Loucy (cell line): ENCODE data around the gene UBTD2.

ENCODE experiments used
- H2AFZ ChIP-seq: fragments of 200-600 bp; sonication (generic); 2 replicates; pipeline ENCODE4 v1.6.0; 2016; ENCODE audit warnings: antibody characterized with exemption, mild to moderate bottlenecking, low read length, moderate library complexity
- H3F3A ChIP-seq: fragments of 200-600 bp; 2 replicates; pipeline ENCODE4 v1.6.0; 2016; ENCODE audit warnings: antibody characterized with exemption, low read depth, mild to moderate bottlenecking
- H3K27me3 ChIP-seq: fragments of 200-600 bp; sonication (generic); 2 replicates; pipeline ENCODE4 v1.6.1; 2014; ENCODE audit warnings: low read length, mild to moderate bottlenecking; ENCODE audit not compliant: insufficient read depth, poor library complexity, severe bottlenecking
- H3K36me3 ChIP-seq: fragments of 200-600 bp; sonication (generic); 2 replicates; pipeline ENCODE4 v1.6.1; 2016; ENCODE audit warnings: low read length; ENCODE audit not compliant: insufficient read depth
- H3K4me1 ChIP-seq: fragments of 200-600 bp; sonication (generic); 2 replicates; pipeline ENCODE4 v1.5.1; 2014; ENCODE audit warnings: low read length, mild to moderate bottlenecking; ENCODE audit not compliant: insufficient read depth, poor library complexity, severe bottlenecking
- H3K4me2 ChIP-seq: fragments of 200-600 bp; sonication (generic); 2 replicates; pipeline ENCODE4 v1.6.0; 2014; ENCODE audit warnings: antibody characterized with exemption, low read length, low read depth, mild to moderate bottlenecking; ENCODE audit not compliant: poor library complexity, severe bottlenecking
- H3K4me3 ChIP-seq: fragments of 200-600 bp; sonication (generic); 2 replicates; pipeline ENCODE4 v1.5.1; 2014; ENCODE audit warnings: low read length, mild to moderate bottlenecking, mixed read lengths; ENCODE audit not compliant: poor library complexity, severe bottlenecking
- H3K79me2 ChIP-seq: fragments of 200-600 bp; sonication (generic); 2 replicates; pipeline ENCODE4 v1.6.1; 2014; ENCODE audit warnings: low read length; ENCODE audit not compliant: insufficient read depth
- H3K9ac ChIP-seq: fragments of 200-600 bp; sonication (generic); 2 replicates; pipeline ENCODE4 v1.6.0; 2014; ENCODE audit warnings: mild to moderate bottlenecking, low read depth, low read length, moderate library complexity; ENCODE audit not compliant: poor library complexity, severe bottlenecking
- H3K9me2 ChIP-seq: fragments of 200-600 bp; sonication (generic); replicated peaks from 2 replicates; pipeline ENCODE4 v1.6.1; 2016; ENCODE audit warnings: low read depth, low read length, mixed read lengths
- H3K9me3 ChIP-seq: fragments of 200-600 bp; sonication (generic); 2 replicates; pipeline ENCODE4 v1.6.1; 2014; ENCODE audit warnings: mild to moderate bottlenecking, antibody characterized with exemption, low read length, low read depth; ENCODE audit not compliant: insufficient read depth
- H4K20me1 ChIP-seq: fragments of 200-600 bp; sonication (generic); 2 replicates; pipeline ENCODE4 v1.6.0; 2014; ENCODE audit warnings: antibody characterized with exemption, low read length, mild to moderate bottlenecking; ENCODE audit not compliant: insufficient read depth, poor library complexity, severe bottlenecking
- EZH2phosphoT487 ChIP-seq: fragments of 200-600 bp; IDR thresholded peaks from 2 replicates; pipeline ENCODE4 v1.6.1; 2018; ENCODE audit warnings: antibody characterized with exemption, mild to moderate bottlenecking, moderate library complexity, borderline replicate concordance
- TF ChIP-seq, protein P1 (sequence below): fragments of 200-600 bp; sonication (generic); conservative IDR thresholded peaks from 2 replicates; pipeline ENCODE4 v1.5.1; 2014; ENCODE audit warnings: mild to moderate bottlenecking, antibody characterized with exemption, low read length

The UBTD2 gene

DNA sequence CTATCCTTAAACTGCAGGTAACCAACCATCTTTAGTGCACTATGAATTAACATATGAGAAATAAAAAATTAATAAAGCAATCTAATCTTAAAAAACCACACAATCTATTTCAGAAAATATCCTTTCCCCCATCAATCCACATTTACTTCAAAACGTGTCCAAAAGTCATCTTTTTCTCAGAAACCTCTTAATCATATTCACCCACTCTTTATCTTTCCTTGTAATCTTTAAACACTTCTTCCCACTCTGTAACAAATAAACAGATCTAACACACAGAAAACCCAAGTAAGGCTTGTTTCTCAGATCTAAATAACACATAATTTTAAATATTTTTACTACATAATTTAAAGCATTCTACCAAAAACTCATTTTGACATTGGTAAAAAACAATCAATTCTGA is 45.2 kb downstream of the UBTD2 start:
- H3K36me3 ChIP-seq: peaks cover 6% of the 10 kb centered on the region; the same call in 1 of the 2 replicates
- H3K4me1 ChIP-seq: peaks cover 13% of the 10 kb centered on the region
- no peaks in the 10 kb centered on the region for H3F3A ChIP-seq
- H3K9me2 ChIP-seq: no peaks in the 10 kb centered on the region
- no peaks in the 10 kb centered on the region for H3K9me3 ChIP-seq
- no peak overlapping the region for H3K9ac ChIP-seq
- H3K79me2 ChIP-seq: peaks cover 16% of the 10 kb centered on the region; the same call in 1 of the 2 replicates
- peaks cover 3% of the 10 kb centered on the region for H4K20me1 ChIP-seq
- H2AFZ ChIP-seq: no peak overlapping the region
- H3K4me3 ChIP-seq: no peak overlapping the region
- no peak overlapping the region for H3K4me2 ChIP-seq
- TF ChIP-seq, protein P1, sequence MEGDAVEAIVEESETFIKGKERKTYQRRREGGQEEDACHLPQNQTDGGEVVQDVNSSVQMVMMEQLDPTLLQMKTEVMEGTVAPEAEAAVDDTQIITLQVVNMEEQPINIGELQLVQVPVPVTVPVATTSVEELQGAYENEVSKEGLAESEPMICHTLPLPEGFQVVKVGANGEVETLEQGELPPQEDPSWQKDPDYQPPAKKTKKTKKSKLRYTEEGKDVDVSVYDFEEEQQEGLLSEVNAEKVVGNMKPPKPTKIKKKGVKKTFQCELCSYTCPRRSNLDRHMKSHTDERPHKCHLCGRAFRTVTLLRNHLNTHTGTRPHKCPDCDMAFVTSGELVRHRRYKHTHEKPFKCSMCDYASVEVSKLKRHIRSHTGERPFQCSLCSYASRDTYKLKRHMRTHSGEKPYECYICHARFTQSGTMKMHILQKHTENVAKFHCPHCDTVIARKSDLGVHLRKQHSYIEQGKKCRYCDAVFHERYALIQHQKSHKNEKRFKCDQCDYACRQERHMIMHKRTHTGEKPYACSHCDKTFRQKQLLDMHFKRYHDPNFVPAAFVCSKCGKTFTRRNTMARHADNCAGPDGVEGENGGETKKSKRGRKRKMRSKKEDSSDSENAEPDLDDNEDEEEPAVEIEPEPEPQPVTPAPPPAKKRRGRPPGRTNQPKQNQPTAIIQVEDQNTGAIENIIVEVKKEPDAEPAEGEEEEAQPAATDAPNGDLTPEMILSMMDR: no peak
- H3K27me3 ChIP-seq: no peaks in the 10 kb centered on the region

DNA sequence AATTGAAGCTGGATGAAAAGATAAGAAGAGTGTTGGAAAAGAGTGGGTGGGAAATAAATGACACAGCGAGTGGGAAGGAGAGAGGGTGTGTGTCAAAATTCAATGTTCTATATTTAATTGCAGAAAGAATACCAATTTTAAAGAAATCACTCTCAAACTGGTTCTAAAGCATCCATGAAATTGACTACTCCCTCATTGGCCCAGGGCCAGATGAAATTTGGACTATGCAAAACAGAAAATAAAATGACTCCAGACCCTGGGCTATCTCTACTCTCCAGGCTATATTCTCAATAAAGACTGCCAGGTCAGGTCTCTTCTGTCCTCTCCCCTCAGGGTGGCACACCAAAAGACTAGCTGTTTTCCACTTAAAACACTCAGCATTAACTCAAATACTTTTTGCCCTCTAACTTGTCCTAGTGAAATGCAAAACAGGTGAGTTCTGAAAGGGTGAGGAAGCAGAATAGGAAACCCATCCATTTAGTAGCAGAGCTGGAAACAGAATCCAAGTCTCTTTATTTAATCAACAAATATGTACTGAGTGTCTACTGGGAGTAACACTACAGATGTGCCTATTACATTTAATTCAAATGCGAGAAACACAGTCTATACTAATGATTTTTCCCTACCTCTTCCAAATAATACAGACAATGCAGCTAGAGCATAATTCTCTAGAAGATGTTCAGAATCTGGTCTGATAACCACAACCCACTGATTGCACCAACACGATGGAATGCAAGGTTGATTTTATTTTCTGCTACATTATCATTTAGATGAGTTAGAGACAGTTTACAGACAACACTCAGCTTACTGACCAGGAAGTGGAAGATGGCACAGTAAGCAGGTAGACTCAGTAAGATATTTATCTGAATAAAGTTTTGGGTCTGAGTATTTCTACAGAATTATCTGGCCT is 47.5 kb downstream of the UBTD2 start:
- no peaks in the 10 kb centered on the region for H3F3A ChIP-seq
- H4K20me1 ChIP-seq: peaks cover 3% of the 10 kb centered on the region
- H3K9ac ChIP-seq: no peak overlapping the region
- TF ChIP-seq, protein P1: no peak
- TF ChIP-seq EZH2phosphoT487: no peak
- peaks cover 13% of the 10 kb centered on the region for H3K4me1 ChIP-seq
- H3K9me3 ChIP-seq: no peaks in the 10 kb centered on the region
- H3K4me3 ChIP-seq: no peak overlapping the region
- peaks cover 16% of the 10 kb centered on the region; the same call in 1 of the 2 replicates for H3K36me3 ChIP-seq
- no peaks in the 10 kb centered on the region for H3K9me2 ChIP-seq
- H2AFZ ChIP-seq: no peak overlapping the region
- no peaks in the 10 kb centered on the region for H3K27me3 ChIP-seq
- H3K4me2 ChIP-seq: no peak overlapping the region
- peaks cover 16% of the 10 kb centered on the region; the same call in 1 of the 2 replicates for H3K79me2 ChIP-seq

DNA sequence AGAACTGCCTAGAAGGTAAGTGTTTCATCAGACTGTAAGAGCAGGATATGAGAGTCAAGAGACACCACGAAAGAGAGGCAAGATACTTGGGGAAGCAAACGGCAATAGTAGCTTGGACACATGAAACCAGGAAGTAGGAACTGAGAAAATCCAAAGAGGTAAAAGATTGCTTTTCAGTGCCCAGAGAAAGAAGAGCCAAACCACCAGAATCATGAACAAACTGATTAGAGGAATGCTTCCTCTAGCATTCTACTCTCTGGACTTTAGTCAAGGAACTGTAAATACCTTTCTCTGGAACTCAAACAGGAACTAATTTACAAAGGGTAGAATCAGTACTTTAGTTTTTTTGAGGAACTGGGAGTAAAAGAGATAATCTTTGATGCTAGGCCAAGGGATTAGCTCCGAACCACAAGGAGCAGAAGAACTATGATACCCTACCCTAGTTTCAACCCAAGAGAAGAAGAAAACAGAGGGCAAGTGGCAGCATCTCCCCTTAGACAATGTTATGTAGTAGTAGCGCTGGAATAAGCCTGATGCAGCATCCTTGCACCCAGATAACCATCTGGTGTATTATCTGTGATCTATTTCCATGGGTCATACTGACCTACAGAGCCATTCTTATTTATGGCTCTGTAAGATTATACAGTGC is 48.3 kb downstream of the UBTD2 start:
- Histone ChIP-seq H3K36me3 (peaks cover 17% of the 10 kb centered on the region; the same call in 1 of the 2 replicates), H3K9me2 (no peaks in the 10 kb centered on the region), H3K4me1 (peaks cover 13% of the 10 kb centered on the region), H3K79me2 (peaks cover 16% of the 10 kb centered on the region; the same call in 1 of the 2 replicates), H2AFZ (no peak overlapping the region), H3K9ac (no peak overlapping the region), H3K4me3 (no peak overlapping the region), H3K9me3 (no peaks in the 10 kb centered on the region), H3F3A (no peaks in the 10 kb centered on the region), H4K20me1 (peaks cover 3% of the 10 kb centered on the region), H3K4me2 (no peak overlapping the region), H3K27me3 (no peaks in the 10 kb centered on the region)
- no peak for TF ChIP-seq EZH2phosphoT487
- TF ChIP-seq, protein P1: no peak
